ENCODE results near the gene LRRC63. TPM values are rescaled to one million over a fixed set of nuclear protein-coding genes. Genes with fewer than 3 reads are reported as not detected.

The LRRC63 gene
- polyA plus RNA-seq, 1 of the 3 experiments (the other 2 are of a cell fraction): 0.03 TPM

DNA sequence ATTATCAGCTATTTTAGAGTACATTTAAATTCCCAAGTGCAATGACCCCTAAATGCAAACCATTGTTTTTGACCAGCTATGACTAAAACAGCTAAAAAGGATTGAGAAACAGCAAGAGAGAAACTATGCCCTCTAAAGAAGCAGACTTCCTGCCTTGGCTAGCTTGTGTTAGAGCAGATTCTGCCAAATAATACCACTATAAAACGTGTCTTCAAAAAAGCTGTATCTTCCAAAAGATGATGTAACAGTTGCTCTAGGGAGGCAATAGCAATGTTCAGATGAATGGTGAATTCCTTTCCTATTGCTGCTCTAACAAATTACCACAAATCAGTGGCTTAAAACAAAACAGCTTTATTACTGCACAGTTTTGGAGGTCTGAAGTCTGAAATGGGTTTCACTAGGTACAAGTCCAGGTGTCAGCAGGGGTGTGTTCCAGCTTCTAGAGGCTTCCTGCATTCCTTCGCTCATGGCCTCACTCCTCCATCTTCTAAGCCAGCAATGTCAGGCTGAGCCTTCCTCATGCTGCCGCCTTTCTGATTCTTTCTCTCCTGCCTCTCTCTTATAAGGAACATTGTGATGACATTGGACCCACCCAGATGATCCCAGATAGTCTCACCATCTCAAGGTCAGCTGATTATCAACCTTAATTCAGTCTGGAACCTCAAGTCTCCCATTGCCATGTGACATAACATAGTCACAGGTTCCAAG is 84.5 kb downstream of the LRRC63 start (continued):
- TF ChIP-seq, protein P1, sequence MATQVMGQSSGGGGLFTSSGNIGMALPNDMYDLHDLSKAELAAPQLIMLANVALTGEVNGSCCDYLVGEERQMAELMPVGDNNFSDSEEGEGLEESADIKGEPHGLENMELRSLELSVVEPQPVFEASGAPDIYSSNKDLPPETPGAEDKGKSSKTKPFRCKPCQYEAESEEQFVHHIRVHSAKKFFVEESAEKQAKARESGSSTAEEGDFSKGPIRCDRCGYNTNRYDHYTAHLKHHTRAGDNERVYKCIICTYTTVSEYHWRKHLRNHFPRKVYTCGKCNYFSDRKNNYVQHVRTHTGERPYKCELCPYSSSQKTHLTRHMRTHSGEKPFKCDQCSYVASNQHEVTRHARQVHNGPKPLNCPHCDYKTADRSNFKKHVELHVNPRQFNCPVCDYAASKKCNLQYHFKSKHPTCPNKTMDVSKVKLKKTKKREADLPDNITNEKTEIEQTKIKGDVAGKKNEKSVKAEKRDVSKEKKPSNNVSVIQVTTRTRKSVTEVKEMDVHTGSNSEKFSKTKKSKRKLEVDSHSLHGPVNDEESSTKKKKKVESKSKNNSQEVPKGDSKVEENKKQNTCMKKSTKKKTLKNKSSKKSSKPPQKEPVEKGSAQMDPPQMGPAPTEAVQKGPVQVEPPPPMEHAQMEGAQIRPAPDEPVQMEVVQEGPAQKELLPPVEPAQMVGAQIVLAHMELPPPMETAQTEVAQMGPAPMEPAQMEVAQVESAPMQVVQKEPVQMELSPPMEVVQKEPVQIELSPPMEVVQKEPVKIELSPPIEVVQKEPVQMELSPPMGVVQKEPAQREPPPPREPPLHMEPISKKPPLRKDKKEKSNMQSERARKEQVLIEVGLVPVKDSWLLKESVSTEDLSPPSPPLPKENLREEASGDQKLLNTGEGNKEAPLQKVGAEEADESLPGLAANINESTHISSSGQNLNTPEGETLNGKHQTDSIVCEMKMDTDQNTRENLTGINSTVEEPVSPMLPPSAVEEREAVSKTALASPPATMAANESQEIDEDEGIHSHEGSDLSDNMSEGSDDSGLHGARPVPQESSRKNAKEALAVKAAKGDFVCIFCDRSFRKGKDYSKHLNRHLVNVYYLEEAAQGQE (IDR thresholded peaks at IDR 0.05; ENCODE audit: low read depth, low read length): no peak
- TF ChIP-seq NFIC (IDR thresholded peaks at IDR 0.05; ENCODE audit: borderline replicate concordance): peak; percentile 61; the same call in 1 of the 2 replicates

DNA sequence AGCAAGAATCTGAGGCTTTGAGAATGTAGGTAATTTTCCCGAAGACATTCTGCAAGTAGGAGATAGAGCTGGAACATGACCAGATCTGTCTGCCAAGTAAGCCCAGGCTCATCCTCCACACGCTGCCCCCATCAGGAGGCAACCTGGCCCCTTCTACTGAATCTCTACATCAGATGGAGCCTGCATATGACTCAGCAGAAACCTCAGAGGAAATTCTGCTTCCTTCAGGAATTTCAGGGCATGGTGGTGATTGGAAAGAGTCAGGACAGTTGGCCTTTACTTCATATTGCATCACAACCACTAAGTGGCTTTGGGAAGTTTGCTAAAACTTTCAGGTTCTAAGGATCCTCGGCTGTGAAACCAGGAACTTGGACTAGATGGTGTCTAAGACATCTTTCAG is 85.2 kb downstream of the LRRC63 start:
- Histone ChIP-seq H3K36me3 (replicated peaks in 1 of 2; ENCODE audit: control insufficient read depth in 1 of 2, insufficient read depth in 2 of 2, low read length in 1 of 2) (no peaks in the 10 kb centered on the region), H2AFZ (ENCODE audit: low read depth) (peak overlapping the region; percentile 42; the same call in 1 of the 2 replicates), H4K20me1 (ENCODE audit: insufficient read depth) (no peaks in the 10 kb centered on the region), H3K4me3 (ENCODE audit: low read depth in 2 of 2, low read length in 1 of 2) (no peak overlapping the region), H3K27me3 (ENCODE audit: insufficient read depth) (no peaks in the 10 kb centered on the region), H3K9ac (peak overlapping the region; percentile 23; the same call in 1 of the 2 replicates), H3K9me3 (no peaks in the 10 kb centered on the region), H3K4me2 (peak overlapping the region; percentile 51), H3F3A (replicated peaks; ENCODE audit: insufficient read depth) (peaks cover 23% of the 10 kb centered on the region), H3K9me2 (no peaks in the 10 kb centered on the region), H3K27ac (ENCODE audit: low read depth in 2 of 2, low read length in 1 of 2) (peak overlapping the region in 1 of 2 experiments; percentile 84; a peak in 2 of 4 replicates), H3K4me1 (ENCODE audit: control insufficient read depth in 1 of 2, insufficient read depth in 2 of 2, low read depth in 1 of 2, low read length in 1 of 2) (peaks cover 0 to 31% of the 10 kb centered on the region in 2 experiments; a peak in 2 of 4 replicates), H3K79me2 (ENCODE audit: insufficient read depth) (no peaks in the 10 kb centered on the region)
- WGBS (ENCODE audit: low lambda C conversion rate): 27% methylated on average over 3 of the region's 3 CpGs
- DNase-seq: no peak
- TF ChIP-seq MXI1 (IDR thresholded peaks at IDR 0.05; ENCODE audit: low read depth, low read length) (no peak), EP300 (IDR thresholded peaks at IDR 0.05; ENCODE audit: borderline replicate concordance in 1 of 2, low read depth in 1 of 2, low read length in 1 of 2) (peak in 1 of 2 experiments; percentile 32; a peak in 1 of 4 replicates), TEAD4 (IDR thresholded peaks at IDR 0.05; ENCODE audit: borderline replicate concordance, insufficient read depth) (0 out of 2 replicates have a peak, but pooled peaks have one; percentile 43), NRF1 (IDR thresholded peaks at IDR 0.05; ENCODE audit: low read depth, low read length) (no peak), RAD21 (IDR thresholded peaks at IDR 0.05; ENCODE audit: low read length) (no peak), JUND (IDR thresholded peaks at IDR 0.05) (peak; percentile 53), TCF12 (IDR thresholded peaks at IDR 0.05) (peak; percentile 81), NFIC (IDR thresholded peaks at IDR 0.05; ENCODE audit: borderline replicate concordance) (peak; percentile 86), ELF1 (IDR thresholded peaks at IDR 0.05) (no peak), SMC3 (IDR thresholded peaks at IDR 0.05; ENCODE audit: low read depth, low read length) (no peak), EZH2phosphoT487 (IDR thresholded peaks at IDR 0.05; ENCODE audit: borderline replicate concordance, low read depth) (no peak), FOSL2 (IDR thresholded peaks at IDR 0.05; ENCODE audit: borderline replicate concordance, low read depth) (peak; percentile 59; the same call in 1 of the 2 replicates)
- TF ChIP-seq, protein P2, sequence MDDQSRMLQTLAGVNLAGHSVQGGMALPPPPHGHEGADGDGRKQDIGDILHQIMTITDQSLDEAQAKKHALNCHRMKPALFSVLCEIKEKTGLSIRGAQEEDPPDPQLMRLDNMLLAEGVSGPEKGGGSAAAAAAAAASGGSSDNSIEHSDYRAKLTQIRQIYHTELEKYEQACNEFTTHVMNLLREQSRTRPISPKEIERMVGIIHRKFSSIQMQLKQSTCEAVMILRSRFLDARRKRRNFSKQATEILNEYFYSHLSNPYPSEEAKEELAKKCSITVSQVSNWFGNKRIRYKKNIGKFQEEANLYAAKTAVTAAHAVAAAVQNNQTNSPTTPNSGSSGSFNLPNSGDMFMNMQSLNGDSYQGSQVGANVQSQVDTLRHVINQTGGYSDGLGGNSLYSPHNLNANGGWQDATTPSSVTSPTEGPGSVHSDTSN (IDR thresholded peaks at IDR 0.05): peak; percentile 41; the same call in 1 of the 2 replicates
- TF ChIP-seq, protein P1 (IDR thresholded peaks at IDR 0.05; ENCODE audit: low read depth, low read length): no peak
- TF ChIP-seq, protein P3, sequence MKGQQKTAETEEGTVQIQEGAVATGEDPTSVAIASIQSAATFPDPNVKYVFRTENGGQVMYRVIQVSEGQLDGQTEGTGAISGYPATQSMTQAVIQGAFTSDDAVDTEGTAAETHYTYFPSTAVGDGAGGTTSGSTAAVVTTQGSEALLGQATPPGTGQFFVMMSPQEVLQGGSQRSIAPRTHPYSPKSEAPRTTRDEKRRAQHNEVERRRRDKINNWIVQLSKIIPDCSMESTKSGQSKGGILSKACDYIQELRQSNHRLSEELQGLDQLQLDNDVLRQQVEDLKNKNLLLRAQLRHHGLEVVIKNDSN (IDR thresholded peaks at IDR 0.05; ENCODE audit: borderline replicate concordance, low read depth): no peak
- TF ChIP-seq, protein P4, sequence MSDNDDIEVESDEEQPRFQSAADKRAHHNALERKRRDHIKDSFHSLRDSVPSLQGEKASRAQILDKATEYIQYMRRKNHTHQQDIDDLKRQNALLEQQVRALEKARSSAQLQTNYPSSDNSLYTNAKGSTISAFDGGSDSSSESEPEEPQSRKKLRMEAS (IDR thresholded peaks at IDR 0.05; ENCODE audit: low read depth): no peak
- POLR2A ChIA-PET: no interaction called here
- CTCF ChIA-PET: no interaction called here
